Measurements from ENCODE around the gene NKX1-1. TPM values are rescaled to one million over a fixed set of nuclear protein-coding genes. Genes with fewer than 3 reads are reported as not detected.

Gene NKX1-1
- total and polyA plus RNA-seq, 2 of the 8 experiments (the other 6 are each of a cell fraction or from before 2014, with no cell fraction given): not detected

DNA sequence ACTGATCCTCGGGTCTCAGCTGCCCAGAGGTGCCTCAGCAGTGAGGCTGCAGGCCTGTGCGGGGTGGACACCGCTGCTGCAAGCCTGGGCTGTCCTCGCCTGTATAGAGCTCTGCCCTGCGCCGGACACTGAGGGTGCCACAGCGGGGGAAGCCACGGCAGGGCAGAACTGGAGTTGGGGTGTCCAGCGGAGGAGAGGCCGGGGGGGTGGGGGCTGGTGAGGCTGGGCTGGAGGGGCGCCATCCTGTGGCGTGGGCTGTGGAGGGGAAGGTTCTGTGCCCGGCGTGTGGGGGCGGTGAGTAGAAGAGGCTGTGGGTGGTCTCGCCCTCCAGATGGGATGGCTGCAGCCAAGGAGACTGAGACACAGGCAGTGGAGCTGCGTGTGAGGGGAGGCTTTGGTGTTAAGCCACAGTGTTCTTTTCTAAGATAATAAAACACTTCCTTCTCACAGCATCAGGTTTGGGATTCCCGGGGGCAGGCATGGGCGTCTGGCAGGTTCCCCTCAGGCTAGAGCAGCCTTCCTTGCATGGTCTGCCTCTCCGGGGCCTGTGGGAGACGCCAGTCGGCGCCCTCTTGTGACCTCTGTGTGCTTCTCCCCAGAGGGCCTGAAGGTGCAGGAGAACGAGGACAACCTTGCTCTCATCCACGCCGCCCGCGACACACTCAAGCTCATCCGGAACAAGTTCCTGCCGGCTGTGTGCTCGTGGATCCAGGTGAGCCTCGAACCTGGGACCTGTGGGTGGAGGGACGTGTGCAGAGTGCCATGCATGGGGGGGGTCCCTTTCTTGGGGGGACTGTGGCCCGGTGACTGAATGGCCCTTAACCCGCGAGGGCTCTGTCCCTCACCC, 51.9 kb downstream of the NKX1-1 start:
- no peak overlapping the region for H3K4me2 ChIP-seq (ENCODE audit: insufficient read depth in 1 of 2, low read depth in 2 of 2, low read length in 2 of 2)
- H3K9ac ChIP-seq (replicated peaks in 1 of 4; ENCODE audit: extremely low read depth in 1 of 4, low read depth in 3 of 4, low read length in 3 of 4): no peak overlapping the region
- no peak overlapping the region for H2BK120ac ChIP-seq (replicated peaks; ENCODE audit: low read depth, low read length)
- no peak for FAIRE-seq
- H3K27ac ChIP-seq (ENCODE audit: low read depth, low read length): no peak overlapping the region
- no peak overlapping the region for H2BK20ac ChIP-seq (ENCODE audit: low read length)
- no peak overlapping the region for H2BK12ac ChIP-seq (ENCODE audit: low read depth, low read length)
- H4K8ac ChIP-seq (ENCODE audit: extremely low read depth, insufficient read depth, low read length): 0 out of 2 replicates have a peak overlapping the region, but pooled peaks have one; percentile 5
- H2AFZ ChIP-seq (ENCODE audit: low read length): no peak overlapping the region
- H2BK15ac ChIP-seq (ENCODE audit: low read length): no peak overlapping the region
- DNase-seq (ENCODE audit: low read depth in 1 of 2, low spot score in 2 of 2): no peak
- H3K79me1 ChIP-seq (ENCODE audit: low read depth, low read length): no peaks in the 10 kb centered on the region
- no peak overlapping the region for H2AK5ac ChIP-seq (ENCODE audit: low read depth, low read length)
- H4K20me1 ChIP-seq (replicated peaks in 1 of 2; ENCODE audit: control insufficient read depth in 1 of 2, insufficient read depth in 2 of 2, low read length in 2 of 2): peaks cover 0 to 18% of the 10 kb centered on the region in 2 experiments
- ChIA-PET POLR2A (ENCODE audit: partially characterized antibody) (interaction anchor here (0.6 kb wide), 1 partner anchor 110 kb away, joined by 3 read pairs; no protein-coding TSS in a partner anchor), CTCF (ENCODE audit: partially characterized antibody) (interaction anchor here (0.6 to 6.1 kb wide), 23 partner anchors 9 to 339 kb away, joined by 3 to 58 read pairs (median 3); no protein-coding TSS in a partner anchor)
- H4K5ac ChIP-seq (ENCODE audit: insufficient read length, low read depth, low read length): no peak overlapping the region
- TF ChIP-seq, protein P1, sequence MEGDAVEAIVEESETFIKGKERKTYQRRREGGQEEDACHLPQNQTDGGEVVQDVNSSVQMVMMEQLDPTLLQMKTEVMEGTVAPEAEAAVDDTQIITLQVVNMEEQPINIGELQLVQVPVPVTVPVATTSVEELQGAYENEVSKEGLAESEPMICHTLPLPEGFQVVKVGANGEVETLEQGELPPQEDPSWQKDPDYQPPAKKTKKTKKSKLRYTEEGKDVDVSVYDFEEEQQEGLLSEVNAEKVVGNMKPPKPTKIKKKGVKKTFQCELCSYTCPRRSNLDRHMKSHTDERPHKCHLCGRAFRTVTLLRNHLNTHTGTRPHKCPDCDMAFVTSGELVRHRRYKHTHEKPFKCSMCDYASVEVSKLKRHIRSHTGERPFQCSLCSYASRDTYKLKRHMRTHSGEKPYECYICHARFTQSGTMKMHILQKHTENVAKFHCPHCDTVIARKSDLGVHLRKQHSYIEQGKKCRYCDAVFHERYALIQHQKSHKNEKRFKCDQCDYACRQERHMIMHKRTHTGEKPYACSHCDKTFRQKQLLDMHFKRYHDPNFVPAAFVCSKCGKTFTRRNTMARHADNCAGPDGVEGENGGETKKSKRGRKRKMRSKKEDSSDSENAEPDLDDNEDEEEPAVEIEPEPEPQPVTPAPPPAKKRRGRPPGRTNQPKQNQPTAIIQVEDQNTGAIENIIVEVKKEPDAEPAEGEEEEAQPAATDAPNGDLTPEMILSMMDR (IDR thresholded peaks at IDR 0.05; ENCODE audit: control extremely low read depth in 1 of 3, insufficient read depth in 1 of 3, low read depth in 1 of 3, low read length in 3 of 3): peak in 1 of 3 experiments; percentile 19; a peak in 1 of 4 replicates
- TF ChIP-seq RAD21 (IDR thresholded peaks at IDR 0.05 in 1 of 2, conservative IDR thresholded peaks at IDR 0.05 in 1 of 2; ENCODE audit: low read depth in 2 of 2, low read length in 2 of 2): no peak
- H3K27me3 ChIP-seq (replicated peaks in 1 of 4; ENCODE audit: control insufficient read depth in 3 of 4, extremely low read depth in 1 of 4, insufficient read depth in 3 of 4, low read length in 3 of 4): no peaks in the 10 kb centered on the region
- no peaks in the 10 kb centered on the region for H3K9me3 ChIP-seq (ENCODE audit: insufficient read depth in 2 of 2, low read depth in 1 of 2, low read length in 1 of 2)
- no peak overlapping the region for H3K23ac ChIP-seq (ENCODE audit: insufficient read length)
- peaks cover 0 to 32% (median 5%) of the 10 kb centered on the region in 4 experiments; a peak in 4 of 8 replicates for H3K36me3 ChIP-seq (ENCODE audit: control insufficient read depth in 2 of 4, insufficient read depth in 4 of 4, low read length in 3 of 4)
- no peak overlapping the region for H4K91ac ChIP-seq (replicated peaks; ENCODE audit: insufficient read length, low read length)
- H3K4me3 ChIP-seq (ENCODE audit: extremely low read depth in 1 of 4, insufficient read depth in 2 of 4, low read depth in 3 of 4, low read length in 4 of 4): no peak overlapping the region
- no peak overlapping the region for H3K56ac ChIP-seq (replicated peaks; ENCODE audit: insufficient read length, low read depth, low read length)
- H3K4ac ChIP-seq (replicated peaks; ENCODE audit: insufficient read length, low read depth, low read length): no peak overlapping the region
- H2BK5ac ChIP-seq (ENCODE audit: low read depth, low read length): no peak overlapping the region
- WGBS, 2 experiments (ENCODE audit: extremely low coverage in 1 of 2, insufficient coverage in 1 of 2, insufficient read length in 1 of 2, insufficient replicate concordance in 2 of 2, low coverage in 1 of 2, low lambda C conversion rate in 2 of 2, missing lambda C conversion rate in 1 of 2): 90% methylated on average over 27 of the region's 36 CpGs; no CpG with 5 or more reads in 1 of the 2 experiments
- H3K18ac ChIP-seq (ENCODE audit: extremely low read depth, low read length): no peak overlapping the region
- H3K14ac ChIP-seq (ENCODE audit: insufficient read length): no peak overlapping the region
- H3K4me1 ChIP-seq (replicated peaks in 1 of 4; ENCODE audit: control insufficient read depth in 3 of 4, insufficient read depth in 4 of 4, low read length in 3 of 4): no peaks in the 10 kb centered on the region
- H3K79me2 ChIP-seq (ENCODE audit: control insufficient read depth in 1 of 2, insufficient read depth in 2 of 2, low read length in 2 of 2): no peaks in the 10 kb centered on the region
- no peaks in the 10 kb centered on the region for H3K23me2 ChIP-seq (ENCODE audit: low read depth, low read length)

Measured in H1 (cell line).